OCI-LY1 (cell line): ENCODE measurements around the gene RSPRY1.

Experiments used
- H2AFZ ChIP-seq: fragments of 200-600 bp; sonication (generic), shearing (Covaris generic); 2 replicates; pipeline ENCODE4 v1.6.0; 2014; ENCODE audit warnings: antibody characterized with exemption, mild to moderate bottlenecking, low read length
- H3F3A ChIP-seq: fragments of 200-600 bp; sonication (generic), shearing (Covaris generic); 2 replicates; pipeline ENCODE4 v1.6.0; 2014; ENCODE audit warnings: mild to moderate bottlenecking, antibody characterized with exemption, low read length, moderate library complexity; ENCODE audit not compliant: insufficient read depth
- H3K27ac ChIP-seq: fragments of 200-600 bp; sonication (generic); 2 replicates; pipeline ENCODE4 v1.5.1; 2014; ENCODE audit warnings: low read length, mixed run types, mild to moderate bottlenecking, low read depth; ENCODE audit not compliant: poor library complexity, severe bottlenecking
- H3K27me3 ChIP-seq: fragments of 200-600 bp; sonication (generic); 2 replicates; pipeline ENCODE4 v1.6.0; 2014; ENCODE audit warnings: antibody characterized with exemption, mild to moderate bottlenecking, low read length, moderate library complexity; ENCODE audit not compliant: insufficient read depth
- H3K36me3 ChIP-seq: fragments of 200-600 bp; sonication (generic); 2 replicates; pipeline ENCODE4 v1.6.1; 2014; ENCODE audit warnings: mild to moderate bottlenecking, antibody characterized with exemption, low read length, moderate library complexity, mixed read lengths; ENCODE audit not compliant: insufficient read depth
- H3K4me1 ChIP-seq: fragments of 200-600 bp; sonication (generic); 2 replicates; pipeline ENCODE4 v1.5.1; 2014; ENCODE audit warnings: mild to moderate bottlenecking, low read length, moderate library complexity; ENCODE audit not compliant: insufficient read depth, severe bottlenecking
- H3K4me2 ChIP-seq: fragments of 200-600 bp; sonication (generic), shearing (Covaris generic); 2 replicates; pipeline ENCODE4 v1.6.1; 2014; ENCODE audit warnings: low read length
- H3K4me3 ChIP-seq: fragments of 200-600 bp; sonication (generic); 2 replicates; pipeline ENCODE4 v1.5.1; 2014; ENCODE audit warnings: low read length, low read depth, mild to moderate bottlenecking, mixed read lengths; ENCODE audit not compliant: poor library complexity, severe bottlenecking
- H3K79me2 ChIP-seq: fragments of 200-600 bp; shearing (Covaris generic); 2 replicates; pipeline ENCODE4 v1.6.1; 2016; ENCODE audit warnings: mixed run types, low read length, mixed read lengths; ENCODE audit not compliant: insufficient read depth
- H3K9ac ChIP-seq: fragments of 200-600 bp; sonication (generic), shearing (Covaris generic); 2 replicates; pipeline ENCODE4 v1.6.1; 2014; ENCODE audit warnings: mild to moderate bottlenecking, low read length, mixed read lengths
- H3K9me2 ChIP-seq: fragments of 200-600 bp; sonication (generic), shearing (Covaris generic); 2 replicates; pipeline ENCODE4 v1.6.1; 2014; ENCODE audit warnings: low read depth, mild to moderate bottlenecking, low read length, mixed read lengths
- H3K9me3 ChIP-seq: fragments of 200-600 bp; shearing (Covaris generic); 2 replicates; pipeline ENCODE4 v1.6.1; 2014; ENCODE audit warnings: low read length, mixed read lengths
- H4K20me1 ChIP-seq: fragments of 200-600 bp; sonication (generic), shearing (Covaris generic); 2 replicates; pipeline ENCODE4 v1.6.0; 2016; ENCODE audit warnings: mild to moderate bottlenecking, low read length; ENCODE audit not compliant: insufficient read depth
- CTCF ChIP-seq: fragments of 200-600 bp; sonication (generic), shearing (Covaris generic); IDR thresholded peaks from 2 replicates; pipeline ENCODE4 v1.5.1; 2017; ENCODE audit warnings: mild to moderate bottlenecking, antibody characterized with exemption, low read length, moderate library complexity, mixed read lengths
- EZH2 ChIP-seq: fragments of 200-600 bp; sonication (generic), shearing (Covaris generic); IDR thresholded peaks from 2 replicates; pipeline ENCODE4 v1.8.0; 2017; ENCODE audit warnings: borderline replicate concordance, mixed run types, mild to moderate bottlenecking, antibody characterized with exemption, low read length, moderate library complexity, mixed read lengths

The RSPRY1 gene

GRCh38 chr16:57233944-57234706, 48.0 kb downstream of the RSPRY1 start:
- H3K27me3 ChIP-seq, result no peaks in the 10 kb centered on the region
- peak overlapping the region; percentile 49; the same call in 1 of the 2 replicates for H3K9ac ChIP-seq
- peaks cover 72% of the 10 kb centered on the region for H3K36me3 ChIP-seq
- TF ChIP-seq CTCF, result no peak
- no peak for TF ChIP-seq EZH2
- H3K4me1 ChIP-seq, result peaks cover 27% of the 10 kb centered on the region
- H3K4me2 ChIP-seq, result peak overlapping the region; percentile 50; the same call in 1 of the 2 replicates
- no peaks in the 10 kb centered on the region; the same call in 1 of the 2 replicates for H3F3A ChIP-seq
- H4K20me1 ChIP-seq, result no peaks in the 10 kb centered on the region
- H3K9me3 ChIP-seq, result no peaks in the 10 kb centered on the region
- no peaks in the 10 kb centered on the region for H3K79me2 ChIP-seq
- H3K9me2 ChIP-seq, result no peaks in the 10 kb centered on the region
- peak overlapping the region; percentile 93 for H3K27ac ChIP-seq
- no peak overlapping the region for H2AFZ ChIP-seq
- no peak overlapping the region for H3K4me3 ChIP-seq

- Histone ChIP-seq H3K27ac (peak overlapping the region; percentile 93), H3K4me2 (peak overlapping the region; percentile 50), H3F3A (no peaks in the 10 kb centered on the region; the same call in 1 of the 2 replicates)
Observed at GRCh38 chr16:57234707-57235092, 48.6 kb downstream of the RSPRY1 start.

More at GRCh38 chr16:57234707-57235092, 48.6 kb downstream of the RSPRY1 start:
- no peaks in the 10 kb centered on the region for H3K9me2 ChIP-seq
- peaks cover 72% of the 10 kb centered on the region for H3K36me3 ChIP-seq
- no peak overlapping the region for H2AFZ ChIP-seq
- H3K4me3 ChIP-seq, result peak overlapping the region; percentile 17
- H3K4me1 ChIP-seq, result peaks cover 27% of the 10 kb centered on the region
- no peaks in the 10 kb centered on the region for H3K27me3 ChIP-seq
- no peak for TF ChIP-seq CTCF
- TF ChIP-seq EZH2, result no peak
- no peaks in the 10 kb centered on the region for H3K9me3 ChIP-seq
- no peaks in the 10 kb centered on the region for H3K79me2 ChIP-seq
- no peaks in the 10 kb centered on the region for H4K20me1 ChIP-seq
- peak overlapping the region; percentile 49 for H3K9ac ChIP-seq
